ENCODE results near the gene PROKR2. TPM values are rescaled to one million over a fixed set of nuclear protein-coding genes. Genes with fewer than 3 reads are reported as not detected.

Gene PROKR2
- total RNA-seq (2014; rRNA removed; shearing (Covaris generic)), result not detected in 2 replicates

DNA sequence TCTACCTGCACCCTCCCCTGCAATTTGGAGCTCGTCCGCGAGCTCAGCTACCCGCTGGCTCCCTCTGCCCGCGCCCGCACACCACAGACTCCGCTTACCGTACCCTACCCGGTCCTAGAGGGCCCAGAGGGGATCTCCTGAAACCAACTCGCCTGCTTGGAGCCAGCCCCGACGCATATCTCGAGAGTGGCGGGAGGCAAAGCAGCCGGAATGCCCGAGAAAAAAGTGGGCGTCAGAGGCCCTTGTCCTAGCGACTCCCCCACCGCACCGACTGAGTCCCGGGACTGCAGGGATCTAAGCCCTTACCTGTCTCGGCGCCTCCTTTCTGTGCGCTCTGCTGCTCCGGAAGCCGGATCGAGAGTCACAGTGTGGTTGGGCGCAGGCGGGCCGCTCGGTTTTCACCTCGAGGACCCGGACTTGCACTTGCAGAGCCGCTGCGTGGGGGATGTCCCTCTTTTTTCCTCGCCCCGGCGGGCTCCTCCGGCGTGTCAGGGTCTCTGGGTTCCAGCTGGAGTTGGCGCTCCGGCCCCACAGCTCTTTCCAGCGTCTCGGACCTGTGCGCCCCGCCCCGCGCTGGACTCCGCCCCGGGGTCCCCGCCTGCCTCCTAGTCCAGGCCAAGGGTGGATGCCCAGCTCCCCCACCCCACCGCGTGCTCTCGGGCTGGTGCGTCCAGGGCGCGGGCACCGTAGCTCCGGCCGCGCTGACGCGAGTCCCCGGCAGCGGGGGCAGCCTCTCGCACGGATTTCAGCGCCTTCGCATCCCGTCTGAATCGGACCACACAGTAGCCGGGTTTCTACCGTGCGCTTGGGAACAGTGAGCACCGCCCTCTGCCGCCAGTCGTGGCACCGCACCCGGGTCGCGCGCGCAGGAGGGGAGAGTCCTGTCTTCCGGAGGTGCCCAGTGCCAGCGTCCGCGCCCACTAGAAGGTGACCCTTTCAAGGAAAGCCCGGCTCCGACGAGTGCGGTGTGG, at the start of gene PROKR2:
TSS of gene PROKR2 (minus strand) at position 767 of the 971 bp plus-strand sequence. CDS start 2,585 bp downstream, outside the sequence.
- no peak for DNase-seq (ENCODE audit: low spot score)

DNA sequence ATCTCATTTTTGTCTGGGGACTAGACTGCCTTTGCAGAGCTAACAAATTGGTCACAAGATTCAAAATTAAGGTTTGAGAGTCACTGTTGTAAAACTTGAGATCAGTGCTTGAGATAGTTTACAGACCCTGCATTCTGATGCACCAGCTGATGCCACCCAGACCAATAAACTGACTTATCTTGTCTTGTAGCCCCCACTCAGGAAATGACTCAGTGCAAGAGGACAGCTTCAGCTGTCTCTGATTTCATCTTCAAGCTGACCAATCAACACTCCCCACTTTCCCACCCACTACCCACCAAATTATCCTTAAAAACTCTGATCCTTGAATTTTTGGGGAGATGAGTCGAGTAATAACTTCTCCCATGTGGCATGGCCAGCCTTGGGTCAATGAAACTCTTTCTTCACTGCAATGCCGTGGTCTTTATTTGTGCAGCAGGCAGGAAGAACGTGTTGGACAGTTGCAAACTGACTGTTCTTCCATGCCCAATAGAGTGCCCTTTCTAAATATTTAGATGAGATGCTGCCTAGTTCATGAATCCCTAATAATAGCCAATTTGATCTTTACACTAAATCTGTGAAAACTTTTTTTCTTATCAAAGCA, 48.3 kb upstream of the PROKR2 start:
- DNase-seq (ENCODE audit: low spot score), result no peak

DNA sequence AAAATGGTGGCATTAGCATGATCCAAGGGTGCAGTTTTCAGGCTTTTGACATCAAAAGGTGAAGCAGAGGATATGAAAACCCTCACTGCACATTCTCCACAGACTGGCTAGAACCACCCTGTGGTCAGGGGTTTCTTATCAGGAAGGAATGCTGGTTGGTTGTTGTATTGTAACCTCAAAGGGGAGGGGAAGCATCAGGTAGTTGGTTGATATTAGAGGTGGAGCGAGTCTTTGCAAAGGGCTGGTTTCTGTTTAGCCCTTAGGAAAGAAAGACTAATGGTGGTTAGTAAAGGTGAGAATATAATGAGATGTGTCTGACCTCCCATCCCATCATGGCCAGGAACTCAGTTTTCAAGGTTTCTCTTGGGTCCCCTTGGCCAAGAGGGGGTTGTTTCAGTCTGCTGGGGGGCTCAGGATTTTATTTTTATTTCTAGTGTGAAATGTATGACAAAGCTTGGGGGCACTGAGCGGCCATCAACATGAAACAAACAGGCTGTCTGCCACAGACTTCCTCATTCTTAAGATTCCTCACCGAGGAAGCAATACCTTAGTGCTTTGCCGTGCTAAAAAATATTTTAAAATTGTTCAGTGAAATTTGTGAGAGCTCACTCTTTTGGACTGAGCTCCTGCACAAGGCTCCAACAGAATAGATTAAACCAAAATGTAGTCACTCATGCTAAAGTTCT, 47.5 kb upstream of the PROKR2 start:
- peak; percentile 8 for DNase-seq (ENCODE audit: low spot score)

DNA sequence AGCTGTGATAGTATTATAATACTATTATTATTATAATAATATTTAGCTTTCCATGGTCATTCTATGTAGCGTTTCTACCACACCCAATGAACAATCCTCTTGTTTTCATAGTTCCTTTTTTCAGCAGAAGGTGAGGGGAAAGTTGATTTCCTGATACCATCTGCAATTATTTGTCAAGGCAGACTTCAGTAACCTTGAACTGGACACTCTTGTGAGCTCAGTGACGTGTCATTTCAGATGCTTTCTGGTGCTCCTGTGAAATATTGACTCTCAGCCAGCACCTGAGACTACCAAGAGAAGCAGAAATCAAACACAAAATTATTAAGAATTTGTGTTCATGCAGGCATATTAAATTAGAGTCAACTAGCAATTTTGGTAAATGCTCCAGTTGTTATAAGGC, 46.0 kb upstream of the PROKR2 start:
- no peak for DNase-seq (ENCODE audit: low spot score)

- no peak for DNase-seq (ENCODE audit: low spot score)
These were observed 44.4 kb upstream of the PROKR2 start for GRCh38 chr20:5361176-5361575.

- no peak for DNase-seq (ENCODE audit: low spot score)
These were observed 41.2 kb upstream of the PROKR2 start for GRCh38 chr20:5357946-5358345.

DNA sequence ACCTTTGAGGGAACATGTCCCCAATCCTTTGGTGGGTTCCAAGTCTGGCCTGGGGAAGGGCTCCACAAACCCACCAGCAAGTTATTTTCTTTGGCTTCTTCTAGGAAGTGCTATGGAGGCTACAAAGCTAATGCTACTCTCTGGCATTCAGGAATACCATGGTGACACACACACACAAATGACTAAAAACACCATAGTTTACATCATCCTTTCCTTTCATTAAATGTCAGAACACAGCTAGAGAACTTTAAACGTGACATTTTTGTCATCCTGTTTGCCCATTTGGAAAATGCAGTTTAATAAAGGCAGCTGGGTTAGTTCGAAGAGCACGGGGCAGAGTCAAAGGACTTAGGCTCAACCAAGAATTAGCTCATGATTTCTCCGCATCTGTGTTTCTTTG, 40.2 kb upstream of the PROKR2 start:
- DNase-seq (ENCODE audit: low spot score), result no peak

GRCh38 chr20:5354901-5355300, 38.1 kb upstream of the PROKR2 start:
- no peak for DNase-seq (ENCODE audit: low spot score)

GRCh38 chr20:5353624-5354496, 37.1 kb upstream of the PROKR2 start:
- peak; percentile 21 for DNase-seq (ENCODE audit: low spot score)

DNA sequence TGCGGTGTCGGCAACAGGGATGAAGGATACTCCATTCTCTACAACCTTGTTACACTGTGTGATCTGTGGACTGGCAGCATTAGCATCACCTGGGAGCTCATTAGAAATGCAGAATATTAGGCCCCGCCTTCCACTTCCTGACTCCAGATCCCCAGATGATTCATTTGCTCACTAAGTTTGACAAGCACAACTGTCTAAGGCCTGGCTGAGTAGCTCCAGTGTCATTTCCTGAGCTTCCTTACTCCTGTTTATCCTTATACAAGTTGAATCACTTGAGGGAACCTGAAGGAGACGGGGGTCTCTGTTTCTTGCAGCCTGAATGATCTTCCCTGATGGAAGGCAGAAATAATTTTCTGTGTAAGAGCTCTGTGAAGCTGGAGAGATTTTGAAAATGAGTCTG, 32.7 kb upstream of the PROKR2 start:
- no peak for DNase-seq (ENCODE audit: low spot score)

DNA sequence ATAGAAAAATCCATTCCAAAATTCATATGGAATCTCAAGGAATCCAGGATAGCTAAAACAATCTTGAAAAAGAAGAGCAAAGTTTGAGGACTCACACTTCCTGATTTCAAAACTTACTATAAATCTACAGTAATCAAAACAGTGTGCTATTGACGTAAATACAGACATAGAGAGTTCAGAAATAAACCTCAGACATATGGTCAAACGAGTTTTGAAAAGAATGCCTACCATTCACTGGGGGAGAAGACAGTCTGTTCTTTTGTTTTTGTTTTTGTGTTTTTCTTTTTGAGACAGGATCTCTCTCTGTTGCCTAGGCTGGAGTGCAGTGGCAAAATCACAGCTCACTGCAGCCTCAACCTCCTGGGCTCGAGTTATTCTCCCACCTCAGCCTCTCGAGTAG, 25.3 kb upstream of the PROKR2 start:
- no peak for DNase-seq (ENCODE audit: low spot score)

DNA sequence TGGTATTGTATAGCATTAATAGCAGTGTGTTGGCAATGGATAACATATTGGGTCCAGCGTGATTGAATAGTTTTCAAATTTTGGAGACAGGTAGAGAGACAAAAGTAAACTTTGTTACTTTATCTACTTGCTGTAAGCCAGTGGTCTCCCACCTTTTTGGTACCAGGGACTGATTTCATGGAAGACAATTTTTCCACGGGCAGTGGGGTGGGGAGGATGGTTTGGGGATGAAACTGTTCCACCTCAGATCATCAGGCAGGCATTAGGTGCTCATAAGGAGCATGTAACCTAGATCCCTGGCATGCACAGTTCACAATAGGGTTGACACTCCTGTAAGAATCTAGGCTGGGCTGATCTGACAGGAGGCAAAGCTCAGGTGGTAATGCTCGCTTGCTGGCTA, 14.6 kb upstream of the PROKR2 start:
- DNase-seq (ENCODE audit: low spot score), result no peak

GRCh38 chr20:5328268-5328667, 11.5 kb upstream of the PROKR2 start:
- DNase-seq (ENCODE audit: low spot score), result no peak

- no peak for DNase-seq (ENCODE audit: low spot score)
These were observed 10.6 kb upstream of the PROKR2 start for GRCh38 chr20:5327356-5327755.

DNA sequence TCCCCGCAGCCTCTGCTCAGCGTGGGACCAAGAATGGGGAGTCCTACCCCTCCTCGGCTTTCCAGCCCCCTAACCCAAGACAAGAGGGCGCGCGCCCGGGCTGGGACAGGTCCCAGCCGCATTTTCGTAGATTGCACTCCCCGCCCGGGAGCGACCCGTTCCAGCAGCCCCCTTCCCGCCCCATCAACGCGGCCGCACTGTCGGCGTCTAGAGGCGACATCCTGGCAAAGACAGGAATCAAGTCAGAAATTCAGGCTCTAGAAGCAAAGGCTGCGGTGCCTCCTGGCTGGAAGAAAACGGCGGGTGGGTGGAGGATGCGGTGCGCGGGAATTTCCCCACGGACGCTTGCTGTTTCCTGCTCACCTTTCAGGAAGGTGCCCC, 957 bp downstream of the PROKR2 start:
- DNase-seq (ENCODE audit: low spot score), result no peak

- DNase-seq (ENCODE audit: low spot score), result no peak
These were observed 2.8 kb downstream of the PROKR2 start for GRCh38 chr20:5313916-5314315.

- DNase-seq (ENCODE audit: low spot score), result no peak
These were observed 4.2 kb downstream of the PROKR2 start for GRCh38 chr20:5312518-5312917.

DNA sequence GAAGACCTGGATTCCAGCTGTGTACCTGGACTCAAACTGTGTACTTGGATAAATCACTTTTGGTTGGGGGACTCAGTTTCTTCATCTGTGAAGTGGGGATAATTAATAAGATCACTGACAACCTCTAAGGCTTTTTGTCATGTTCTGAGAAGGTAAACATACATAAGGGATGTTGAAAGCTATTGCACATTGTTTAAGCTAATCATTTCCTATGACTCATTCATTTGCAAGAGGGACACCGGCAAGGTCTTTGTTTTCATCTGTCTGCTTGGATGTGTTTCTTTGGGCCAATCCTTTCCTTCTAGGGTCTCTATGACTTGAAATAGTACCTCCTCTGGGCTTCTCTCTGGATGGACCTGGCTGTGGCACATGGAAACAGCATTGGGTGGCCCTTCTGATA, 6.8 kb downstream of the PROKR2 start:
- no peak for DNase-seq (ENCODE audit: low spot score)

DNA sequence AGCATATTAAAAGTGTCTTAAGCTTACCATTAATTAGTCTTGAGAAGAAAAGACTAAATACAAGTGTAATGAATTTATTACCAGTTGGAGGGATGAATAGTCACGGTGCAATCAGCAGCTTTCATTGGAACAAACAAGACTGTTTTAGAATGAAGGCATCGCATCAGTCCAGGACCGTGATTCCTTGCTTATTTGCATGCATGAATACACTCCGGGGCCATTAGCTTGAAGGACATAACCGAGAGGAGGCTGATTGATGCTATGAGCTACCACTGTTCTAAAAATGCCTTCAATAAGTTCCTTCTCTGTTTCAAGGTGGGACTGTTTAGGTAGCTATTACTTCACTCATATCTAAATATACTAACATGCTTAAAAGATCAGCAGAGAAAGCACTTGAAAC, 17.9 kb downstream of the PROKR2 start:
- no peak for DNase-seq (ENCODE audit: low spot score)

GRCh38 chr20:5297280-5298004, 19.3 kb downstream of the PROKR2 start:
- DNase-seq (ENCODE audit: low spot score), result no peak

DNA sequence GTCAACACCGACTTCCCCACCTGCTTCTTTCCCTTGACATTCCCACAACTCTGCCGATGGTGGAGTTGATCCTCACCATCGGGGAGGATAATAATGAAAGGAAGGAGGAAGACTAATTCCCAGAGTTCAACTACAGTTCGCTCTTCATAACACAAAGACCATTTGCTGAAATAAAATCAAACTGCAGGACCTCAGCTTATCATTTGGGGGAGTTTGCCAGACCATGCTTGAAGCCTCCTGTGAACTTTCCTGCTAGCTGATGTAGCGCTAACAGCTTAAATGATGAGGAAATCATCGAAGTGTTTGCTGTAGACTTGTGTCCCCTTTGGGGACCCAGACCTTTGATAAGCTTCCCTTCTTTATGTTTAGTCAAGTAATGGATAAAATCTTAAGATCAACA, 26.2 kb downstream of the PROKR2 start:
- DNase-seq (ENCODE audit: low spot score), result no peak

Measured in H4 (cell line).